ENCODE data around the gene SLC25A24.
"Not testable (repeated sequence)": the region's sequence is repeated elsewhere in the genome, so short reads cannot be mapped to it uniquely, and the experiment has no call there.

The SLC25A24 gene

DNA sequence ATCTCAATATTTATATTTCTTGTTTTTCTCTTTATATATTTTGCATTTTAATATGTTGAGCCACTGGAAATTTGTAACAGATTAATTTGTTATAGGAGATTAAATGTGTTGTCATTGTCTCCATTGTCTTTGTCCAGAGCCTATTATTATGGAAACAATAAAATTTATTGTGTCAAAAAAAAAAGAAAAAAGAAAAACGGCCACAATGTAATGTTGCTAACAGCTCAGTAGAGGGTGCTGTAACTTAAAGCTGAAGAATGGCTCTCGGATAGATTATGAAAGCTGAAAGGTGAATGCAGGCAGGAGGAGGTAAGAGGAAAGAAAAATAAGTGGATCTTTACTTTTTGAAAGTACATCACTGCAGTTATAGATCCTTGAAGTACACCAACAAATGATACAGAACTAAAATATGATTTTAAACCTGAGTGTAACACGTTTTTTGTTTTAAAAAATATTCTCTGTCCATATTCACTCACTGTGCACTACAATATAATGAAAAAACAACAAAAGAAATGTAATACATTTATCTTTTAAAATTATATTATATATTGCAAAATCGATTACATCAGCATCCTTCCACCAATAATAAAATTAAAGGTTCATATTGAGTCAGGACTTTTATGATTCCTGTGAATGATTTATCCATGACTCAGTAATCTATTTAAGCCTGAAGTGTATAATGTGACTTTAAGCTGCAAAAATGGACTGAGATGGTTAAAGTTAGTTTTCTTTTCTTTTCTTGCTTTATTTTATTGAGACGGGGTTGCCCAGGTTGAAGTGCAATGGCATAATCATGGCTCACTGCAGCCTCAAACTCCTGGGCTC, 14.7 kb upstream of the SLC25A24 start:
- not testable (repeated sequence) for H3K9ac ChIP-seq; H3K4me3 ChIP-seq; H3K36me3 ChIP-seq; H3K9me3 ChIP-seq (replicated peaks in 1 of 11); H3K27me3 ChIP-seq; H3K27ac ChIP-seq; H3K4me2 ChIP-seq; H4K20me1 ChIP-seq
- peaks cover 0 to 18% (median 7%) of the 10 kb centered on the region in 10 experiments; a peak in 15 of 20 replicates for H3K4me1 ChIP-seq

DNA sequence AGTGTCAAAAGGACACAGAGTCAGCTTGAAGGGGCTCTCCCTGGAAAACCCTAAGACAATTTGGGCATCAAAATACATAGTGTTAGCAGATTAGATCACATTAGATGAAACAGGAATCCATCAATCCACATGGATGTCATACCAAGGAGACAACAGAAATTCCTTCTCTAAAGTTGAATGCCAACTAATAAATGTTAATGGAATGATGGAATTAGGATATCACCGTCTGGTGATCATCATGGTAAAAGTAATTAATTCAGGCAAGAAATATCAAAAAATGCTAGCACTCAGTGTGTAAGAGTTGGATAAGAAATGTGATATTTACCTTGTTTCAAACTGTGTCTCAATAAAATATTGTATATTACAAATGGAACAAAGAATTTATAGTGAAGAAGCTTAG, 10.9 kb upstream of the SLC25A24 start:
- no peak overlapping the region for H3K9ac ChIP-seq
- no peaks in the 10 kb centered on the region for H3K36me3 ChIP-seq
- H3K9me3 ChIP-seq (replicated peaks in 1 of 11): no peaks in the 10 kb centered on the region
- H3K4me1 ChIP-seq: peaks cover 0 to 19% (median 16%) of the 10 kb centered on the region in 10 experiments; a peak in 16 of 20 replicates
- no peaks in the 10 kb centered on the region for H3K27me3 ChIP-seq
- H4K20me1 ChIP-seq: no peaks in the 10 kb centered on the region
- no peak overlapping the region for H3K27ac ChIP-seq
- no peak overlapping the region for H3K4me2 ChIP-seq
- no peak overlapping the region for H3K4me3 ChIP-seq
- no peak for TF ChIP-seq Cebpa-rat (IDR thresholded peaks at IDR 0.05)

DNA sequence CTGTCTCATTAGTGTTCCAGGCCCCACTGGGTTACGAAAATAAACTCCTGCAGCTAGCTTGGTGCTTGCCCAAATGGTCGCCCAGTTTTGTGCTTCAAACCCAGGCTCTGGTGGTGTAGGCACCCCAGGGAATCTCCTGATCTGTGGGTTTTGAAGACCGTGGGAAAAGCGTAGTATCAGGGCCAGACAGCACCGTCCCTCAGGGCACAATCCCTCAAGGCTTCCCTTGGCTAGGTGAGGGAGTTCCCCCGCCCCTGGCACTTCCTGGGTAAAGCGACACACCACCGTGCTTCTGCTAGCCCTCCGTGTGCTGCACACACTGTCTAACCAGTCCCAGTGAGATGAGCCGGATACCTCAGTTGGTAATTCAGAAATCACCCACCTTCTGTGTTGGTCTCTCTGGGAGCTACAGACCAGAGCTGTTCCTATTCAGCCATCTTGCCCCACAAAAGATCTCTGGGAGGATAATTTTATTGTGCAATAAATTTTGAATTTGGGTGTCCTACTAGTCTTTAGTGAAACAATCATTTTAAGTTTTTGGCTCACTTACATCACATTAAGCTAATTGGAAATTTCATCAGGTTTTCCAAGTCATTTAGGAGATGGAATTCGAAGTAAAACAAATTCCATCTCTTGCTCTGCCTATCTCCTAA, 9.4 kb upstream of the SLC25A24 start:
- Histone ChIP-seq H3K9me3 (replicated peaks in 1 of 11) (peaks cover 3 to 6% (median 4%) of the 10 kb centered on the region in 11 experiments; a peak in 20 of 22 replicates), H3K4me1 (peaks cover 0 to 19% (median 16%) of the 10 kb centered on the region in 10 experiments; a peak in 16 of 20 replicates), H3K36me3 (no peaks in the 10 kb centered on the region), H4K20me1 (no peaks in the 10 kb centered on the region), H3K9ac (no peak overlapping the region), H3K4me2 (peak overlapping the region; percentile 10 to 66 (median 43); a peak in 20 of 22 replicates), H3K27ac (no peak overlapping the region), H3K27me3 (no peaks in the 10 kb centered on the region), H3K4me3 (no peak overlapping the region)
- peak in 4 of 11 experiments; percentile 18 to 64 (median 42); a peak in 2 of 22 replicates for TF ChIP-seq Cebpa-rat (IDR thresholded peaks at IDR 0.05)

DNA sequence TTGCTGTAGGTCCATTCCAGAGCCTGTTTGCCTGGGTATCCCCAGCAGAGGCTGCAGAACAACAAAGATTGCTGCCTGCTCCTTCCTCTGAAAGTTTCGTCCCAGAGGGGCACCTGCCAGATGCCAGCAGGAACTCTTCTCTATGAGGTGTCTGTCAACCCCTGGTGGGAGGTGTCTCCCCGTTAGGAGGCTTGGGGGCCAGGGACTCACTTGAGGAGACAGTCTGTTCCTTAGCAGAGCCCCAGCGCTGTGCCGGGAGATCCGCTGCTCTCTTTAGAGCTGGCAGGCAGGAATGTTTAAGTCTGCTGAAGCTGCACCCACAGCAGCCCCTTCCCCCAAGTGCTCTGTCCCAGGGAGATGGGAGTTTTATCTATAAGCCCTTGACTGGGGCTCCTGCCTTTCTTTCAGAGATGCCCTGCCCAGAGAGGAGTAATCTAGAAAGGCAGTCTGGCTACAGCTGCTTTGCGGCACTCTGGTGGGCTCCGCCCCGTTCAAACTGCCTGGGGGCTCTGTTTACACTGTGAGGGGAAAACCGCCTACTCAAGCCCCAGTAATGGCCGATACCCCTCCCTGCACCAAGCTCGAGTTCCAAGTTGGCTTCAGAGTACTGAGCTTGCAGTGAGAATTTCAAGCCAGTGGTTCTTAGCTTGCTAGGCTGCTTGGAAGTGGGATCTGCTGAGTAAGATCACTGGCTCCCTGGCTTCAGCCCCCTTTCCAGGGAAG, 8.7 kb upstream of the SLC25A24 start:
- no peaks in the 10 kb centered on the region for H3K36me3 ChIP-seq
- no peaks in the 10 kb centered on the region for H3K27me3 ChIP-seq
- H3K9ac ChIP-seq: no peak overlapping the region
- H3K27ac ChIP-seq: no peak overlapping the region
- TF ChIP-seq Cebpa-rat (IDR thresholded peaks at IDR 0.05): no peak
- no peak overlapping the region for H3K4me3 ChIP-seq
- peaks cover 5 to 12% (median 9%) of the 10 kb centered on the region in 11 experiments; a peak in 21 of 22 replicates for H3K9me3 ChIP-seq (replicated peaks in 1 of 11)
- no peaks in the 10 kb centered on the region for H4K20me1 ChIP-seq
- peak overlapping the region; percentile 10 to 66 (median 43); a peak in 19 of 22 replicates for H3K4me2 ChIP-seq
- peaks cover 0 to 19% (median 16%) of the 10 kb centered on the region in 10 experiments; a peak in 16 of 20 replicates for H3K4me1 ChIP-seq

DNA sequence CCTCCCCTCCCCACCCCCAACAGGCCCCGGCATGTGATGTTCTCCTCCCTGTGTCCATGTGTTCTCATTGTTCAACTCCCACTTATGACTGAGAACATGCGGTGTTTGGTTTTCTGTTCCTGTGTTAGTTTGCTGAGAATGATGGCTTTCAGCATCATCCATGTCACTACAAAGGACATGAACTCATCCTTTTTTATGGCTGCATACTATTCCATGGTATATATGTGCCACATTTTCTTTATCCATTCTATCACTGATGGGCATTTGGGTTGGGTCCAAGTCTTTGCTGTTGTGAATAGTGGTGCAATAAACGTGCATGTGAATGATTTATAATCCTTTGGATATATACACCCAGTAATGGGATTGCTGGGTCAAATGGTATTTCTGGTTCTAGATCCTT, 3.4 kb upstream of the SLC25A24 start:
- not testable (repeated sequence) for H3K27ac ChIP-seq, H3K36me3 ChIP-seq, H4K20me1 ChIP-seq, H3K27me3 ChIP-seq, H3K9ac ChIP-seq, H3K4me2 ChIP-seq, H3K4me3 ChIP-seq
- H3K4me1 ChIP-seq: peaks cover 13 to 26% (median 17%) of the 10 kb centered on the region in 10 experiments
- peaks cover 5 to 14% (median 12%) of the 10 kb centered on the region in 11 experiments; a peak in 21 of 22 replicates for H3K9me3 ChIP-seq (replicated peaks in 1 of 11)

DNA sequence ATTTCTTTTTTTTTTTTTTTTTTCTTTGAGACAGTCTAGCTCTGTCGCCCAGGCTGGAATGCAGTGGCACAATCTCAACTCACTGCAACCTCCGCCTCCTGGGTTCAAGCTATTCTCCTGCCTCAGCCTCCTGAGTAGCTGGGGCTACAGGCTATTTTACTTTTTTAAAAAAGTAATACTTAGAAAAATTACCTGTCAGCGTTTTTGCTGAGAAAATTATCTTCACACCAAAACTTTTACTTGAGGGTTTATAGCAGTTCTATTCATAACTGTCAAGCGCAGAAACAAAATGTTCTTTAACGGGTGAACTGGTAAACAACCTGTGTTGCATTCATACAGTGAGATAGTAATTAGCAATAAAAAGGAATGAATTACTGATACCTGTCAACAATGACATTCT, 1.5 kb upstream of the SLC25A24 start:
- no peak for TF ChIP-seq Cebpa-rat (IDR thresholded peaks at IDR 0.05)
- Histone ChIP-seq H3K4me2 (peak overlapping the region in 5 of 11 experiments; percentile 87 to 95 (median 93); a peak in 8 of 22 replicates), H3K36me3 (peaks cover 7 to 18% (median 15%) of the 10 kb centered on the region in 11 experiments), H3K27ac (no peak overlapping the region), H3K4me1 (peaks cover 22 to 45% (median 25%) of the 10 kb centered on the region in 10 experiments), H3K9me3 (replicated peaks in 1 of 11) (peaks cover 5 to 28% (median 16%) of the 10 kb centered on the region in 11 experiments), H3K4me3 (no peak overlapping the region), H3K27me3 (no peaks in the 10 kb centered on the region), H4K20me1 (peaks cover 0 to 22% (median 0%) of the 10 kb centered on the region in 11 experiments; a peak in 6 of 22 replicates), H3K9ac (peak overlapping the region in 3 of 11 experiments; percentile 88 to 95 (median 90); a peak in 3 of 22 replicates)

DNA sequence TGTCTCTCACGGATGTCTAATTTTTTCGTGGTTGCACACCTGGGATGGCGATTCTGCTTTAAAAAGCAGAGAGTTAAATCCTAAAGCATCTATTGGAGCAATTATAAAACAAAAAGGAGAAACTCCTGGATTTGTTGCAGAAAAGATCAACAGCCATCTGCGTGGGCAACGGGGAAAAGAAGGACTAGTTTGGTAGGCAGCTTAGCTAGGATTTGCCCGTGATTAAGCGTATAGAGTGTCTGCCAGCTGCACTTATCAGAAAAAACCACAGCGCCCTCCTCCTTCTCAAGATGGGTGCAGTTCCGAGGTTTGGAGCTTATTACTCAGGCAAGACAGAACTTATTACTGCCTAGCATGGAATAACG, 526 bp upstream of the SLC25A24 start:
- no peak for TF ChIP-seq Cebpa-rat (IDR thresholded peaks at IDR 0.05)
- H3K4me2 ChIP-seq: peak overlapping the region; percentile 87 to 96 (median 91)
- H3K27ac ChIP-seq: peak overlapping the region; percentile 75 to 96 (median 85)

DNA sequence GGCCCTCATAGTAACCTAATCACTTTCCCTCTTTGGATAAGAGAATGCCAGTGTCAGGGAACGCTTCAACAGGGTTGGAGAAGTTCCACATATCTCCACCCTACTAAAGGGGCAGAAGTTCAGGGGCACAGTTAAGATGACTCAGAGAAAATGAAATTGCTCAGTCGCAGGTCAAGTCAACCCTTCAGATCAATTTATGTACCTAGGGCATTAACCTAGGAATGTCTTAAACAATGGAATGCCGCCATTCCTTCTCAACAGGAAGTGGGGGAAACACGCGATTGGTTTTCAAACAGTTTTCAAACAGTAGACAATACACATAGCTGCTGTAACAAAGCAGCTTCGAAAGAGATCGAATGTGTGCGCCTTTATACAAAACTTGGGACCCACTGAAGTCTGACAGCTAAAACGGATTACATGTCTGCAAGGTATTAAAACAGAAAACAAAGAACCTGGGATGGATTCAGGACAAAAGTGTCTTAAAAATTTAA, 897 bp downstream of the SLC25A24 start:
- H3K36me3 ChIP-seq: peaks cover 31 to 42% (median 40%) of the 10 kb centered on the region in 11 experiments
- peaks cover 0 to 44% (median 0%) of the 10 kb centered on the region in 11 experiments; a peak in 6 of 22 replicates for H4K20me1 ChIP-seq
- H3K4me1 ChIP-seq: peaks cover 22 to 47% (median 25%) of the 10 kb centered on the region in 10 experiments
- H3K9me3 ChIP-seq (replicated peaks in 1 of 11): peaks cover 16 to 46% (median 33%) of the 10 kb centered on the region in 11 experiments
- H3K4me3 ChIP-seq: peak overlapping the region; percentile 76 to 96 (median 88)
- peak overlapping the region; percentile 87 to 96 (median 91) for H3K4me2 ChIP-seq
- H3K9ac ChIP-seq: peak overlapping the region; percentile 85 to 95 (median 90)
- peak overlapping the region; percentile 75 to 96 (median 85) for H3K27ac ChIP-seq
- H3K27me3 ChIP-seq: no peaks in the 10 kb centered on the region
- no peak for TF ChIP-seq Cebpa-rat (IDR thresholded peaks at IDR 0.05)

More for the DNA sequence above, 526 bp upstream of the SLC25A24 start:
- Histone ChIP-seq H3K36me3 (peaks cover 17 to 28% (median 25%) of the 10 kb centered on the region in 11 experiments), H3K4me3 (peak overlapping the region; percentile 76 to 96 (median 88)), H3K9ac (peak overlapping the region; percentile 85 to 95 (median 90)), H3K27me3 (no peaks in the 10 kb centered on the region), H3K4me1 (peaks cover 22 to 47% (median 25%) of the 10 kb centered on the region in 10 experiments), H4K20me1 (peaks cover 0 to 32% (median 0%) of the 10 kb centered on the region in 11 experiments; a peak in 6 of 22 replicates), H3K9me3 (replicated peaks in 1 of 11) (peaks cover 8 to 39% (median 26%) of the 10 kb centered on the region in 11 experiments)
